Measurements from ENCODE around the gene FADD. TPM values are rescaled to one million over a fixed set of nuclear protein-coding genes. Genes with fewer than 3 reads are reported as not detected.

FADD gene
- total RNA-seq, 4 donors from 2014 or later = 17.0 to 26.6 (median 21.9) TPM

DNA sequence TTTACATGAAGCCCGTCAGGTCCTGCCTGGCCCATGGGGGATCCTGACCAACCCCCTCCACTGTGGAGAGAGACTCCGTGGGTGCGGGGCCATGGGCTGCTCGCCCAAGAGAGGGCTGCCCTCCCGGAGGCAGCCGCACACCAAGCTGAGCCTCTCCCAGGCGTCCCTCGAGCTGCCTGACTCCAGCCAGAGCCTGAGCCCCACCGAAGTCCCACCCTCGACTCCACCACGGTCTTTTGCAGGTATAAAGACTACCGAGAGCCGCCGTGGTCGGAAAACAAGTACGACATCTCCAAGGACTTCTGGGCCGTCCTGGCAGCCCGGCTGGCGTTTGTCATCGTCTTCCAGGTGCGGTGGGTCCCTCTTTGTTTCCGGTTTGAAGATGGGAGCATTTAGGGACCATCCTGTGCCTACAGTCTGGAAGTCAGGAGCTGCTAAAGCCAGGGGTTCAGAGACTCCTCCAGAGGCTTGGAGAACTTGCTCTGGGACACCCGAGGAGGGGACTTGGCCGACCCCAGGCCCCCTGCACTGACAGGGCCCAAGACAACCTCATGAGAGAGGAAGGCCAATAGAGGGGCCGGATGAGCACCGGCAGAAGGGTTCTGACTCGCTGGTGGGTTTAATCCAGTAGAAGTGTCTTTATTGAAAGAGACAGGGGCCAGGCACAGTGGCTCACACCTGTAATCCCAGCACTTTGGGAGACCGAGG lies 17.6 kb upstream of the FADD start:
- no peak for ATAC-seq
- TF ChIP-seq POLR2AphosphoS5 (IDR thresholded peaks at IDR 0.05) = no peak
- TF ChIP-seq, protein P1, sequence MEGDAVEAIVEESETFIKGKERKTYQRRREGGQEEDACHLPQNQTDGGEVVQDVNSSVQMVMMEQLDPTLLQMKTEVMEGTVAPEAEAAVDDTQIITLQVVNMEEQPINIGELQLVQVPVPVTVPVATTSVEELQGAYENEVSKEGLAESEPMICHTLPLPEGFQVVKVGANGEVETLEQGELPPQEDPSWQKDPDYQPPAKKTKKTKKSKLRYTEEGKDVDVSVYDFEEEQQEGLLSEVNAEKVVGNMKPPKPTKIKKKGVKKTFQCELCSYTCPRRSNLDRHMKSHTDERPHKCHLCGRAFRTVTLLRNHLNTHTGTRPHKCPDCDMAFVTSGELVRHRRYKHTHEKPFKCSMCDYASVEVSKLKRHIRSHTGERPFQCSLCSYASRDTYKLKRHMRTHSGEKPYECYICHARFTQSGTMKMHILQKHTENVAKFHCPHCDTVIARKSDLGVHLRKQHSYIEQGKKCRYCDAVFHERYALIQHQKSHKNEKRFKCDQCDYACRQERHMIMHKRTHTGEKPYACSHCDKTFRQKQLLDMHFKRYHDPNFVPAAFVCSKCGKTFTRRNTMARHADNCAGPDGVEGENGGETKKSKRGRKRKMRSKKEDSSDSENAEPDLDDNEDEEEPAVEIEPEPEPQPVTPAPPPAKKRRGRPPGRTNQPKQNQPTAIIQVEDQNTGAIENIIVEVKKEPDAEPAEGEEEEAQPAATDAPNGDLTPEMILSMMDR (IDR thresholded peaks at IDR 0.05) = no peak
- TF ChIP-seq EP300 (IDR thresholded peaks at IDR 0.05) = no peak
- TF ChIP-seq POLR2A (IDR thresholded peaks at IDR 0.05) = no peak
- 40 to 88% methylated on average over 1 of the region's 28 CpGs for WGBS, 2 donors (ENCODE audit: low coverage in 1 of 2)
- Histone ChIP-seq H3K9me3 (no peaks in the 10 kb centered on the region), H3K27ac (no peak overlapping the region), H3K4me3 (no peak overlapping the region), H3K36me3 (no peaks in the 10 kb centered on the region), H3K27me3 (peaks cover 11% of the 10 kb centered on the region), H3K4me1 (no peaks in the 10 kb centered on the region)

DNA sequence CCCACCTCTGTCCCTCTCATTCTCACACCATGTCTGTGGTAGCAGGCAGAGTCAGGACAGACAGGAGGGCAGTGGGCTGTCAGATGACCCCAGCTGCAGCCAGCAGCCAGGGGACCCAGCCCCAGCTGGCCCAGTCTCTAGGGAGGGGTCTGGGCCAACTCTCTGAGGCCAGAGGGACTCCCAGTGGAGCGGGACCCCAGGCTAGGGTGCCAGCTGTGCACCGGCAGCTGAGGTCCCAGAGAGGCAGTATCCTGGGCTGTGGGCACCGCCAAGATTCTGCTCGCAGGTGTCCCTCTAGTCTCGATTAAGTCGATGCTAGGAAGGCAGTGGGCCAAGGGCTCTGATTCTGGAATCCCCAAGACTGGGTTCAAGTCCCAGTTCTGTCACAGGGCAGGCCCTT lies 16.7 kb upstream of the FADD start:
- Histone ChIP-seq H3K4me1 (peaks cover 0 to 1% (median 0%) of the 10 kb centered on the region in 3 donors), H3K36me3 (no peaks in the 10 kb centered on the region), H3K27ac (no peak overlapping the region), H3K4me3 (no peak overlapping the region), H3K27me3 (peaks cover 11% of the 10 kb centered on the region), H3K9me3 (no peaks in the 10 kb centered on the region)
- ATAC-seq = no peak
- WGBS, 2 donors (ENCODE audit: low coverage in 1 of 2) = no CpG with 5 or more reads among the region's 6 CpGs
- no peak for TF ChIP-seq POLR2A (IDR thresholded peaks at IDR 0.05)

DNA sequence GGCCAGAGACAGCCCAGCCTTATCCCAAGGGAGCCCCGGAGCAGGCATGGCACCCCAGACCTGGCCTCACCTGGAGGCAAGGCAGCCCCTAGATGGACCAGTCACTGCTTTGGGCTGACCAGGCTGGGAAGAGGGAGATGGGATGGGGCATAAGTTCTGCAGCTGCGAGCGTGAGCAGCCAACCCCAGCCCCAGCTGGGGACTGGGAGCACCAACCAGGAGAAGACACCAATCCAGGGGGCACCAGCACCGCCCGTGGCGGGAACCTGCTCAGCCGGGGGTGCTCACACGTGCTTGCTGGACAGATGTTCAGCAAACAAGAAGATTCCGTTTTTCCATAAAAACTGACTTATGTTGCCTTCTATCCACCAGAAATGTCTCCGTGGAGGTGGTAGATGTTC lies 16.2 kb upstream of the FADD start:
- peaks cover 12% of the 10 kb centered on the region for H3K27me3 ChIP-seq
- H3K4me3 ChIP-seq = no peak overlapping the region
- H3K9me3 ChIP-seq = no peaks in the 10 kb centered on the region
- no peak for TF ChIP-seq POLR2A (IDR thresholded peaks at IDR 0.05)
- TF ChIP-seq, protein P1 (IDR thresholded peaks at IDR 0.05) = no peak
- no peak for TF ChIP-seq EP300 (IDR thresholded peaks at IDR 0.05)
- TF ChIP-seq POLR2AphosphoS5 (IDR thresholded peaks at IDR 0.05) = no peak
- no peaks in the 10 kb centered on the region for H3K36me3 ChIP-seq
- peaks cover 0 to 5% (median 0%) of the 10 kb centered on the region in 3 donors for H3K4me1 ChIP-seq
- no peak for ATAC-seq
- WGBS, 2 donors (ENCODE audit: low coverage in 1 of 2) = 76 to 78% methylated on average over 5 to 8 of the region's 10 CpGs
- no peak overlapping the region for H3K27ac ChIP-seq

DNA sequence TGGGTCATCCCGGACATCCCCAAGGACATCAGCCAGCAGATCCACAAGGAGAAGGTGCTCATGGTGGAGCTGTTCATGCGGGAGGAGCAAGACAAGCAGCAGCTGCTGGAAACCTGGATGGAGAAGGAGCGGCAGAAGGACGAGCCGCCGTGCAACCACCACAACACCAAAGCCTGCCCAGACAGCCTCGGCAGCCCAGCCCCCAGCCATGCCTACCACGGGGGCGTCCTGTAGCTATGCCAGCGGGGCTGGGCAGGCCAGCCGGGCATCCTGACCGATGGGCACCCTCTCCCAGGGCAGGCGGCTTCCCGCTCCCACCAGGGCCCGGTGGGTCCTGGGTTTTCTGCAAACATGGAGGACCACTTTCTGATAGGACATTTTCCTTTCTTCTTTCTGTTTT lies 15.3 kb upstream of the FADD start:
- H3K9me3 ChIP-seq = no peaks in the 10 kb centered on the region
- no peak for ATAC-seq

DNA sequence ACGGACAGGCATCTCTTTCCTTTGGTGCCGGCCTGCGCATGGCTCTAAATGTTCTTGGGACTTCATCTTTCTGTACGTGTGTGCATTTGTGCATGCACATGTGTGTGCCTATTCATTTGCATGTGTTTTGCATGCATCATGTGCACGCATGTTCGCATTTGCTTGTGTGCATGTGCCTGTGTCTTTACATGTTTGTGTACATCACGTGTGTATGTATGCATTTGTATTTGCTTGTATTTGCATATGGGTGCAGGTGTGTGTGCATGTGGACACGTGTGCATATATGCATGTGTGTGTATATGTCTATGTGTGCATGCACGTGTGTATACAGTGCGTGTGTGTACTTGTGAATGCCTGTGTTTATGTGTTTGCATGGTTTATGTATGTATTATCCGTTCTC lies 13.5 kb upstream of the FADD start:
- Histone ChIP-seq H3K36me3 (no peaks in the 10 kb centered on the region), H3K9me3 (no peaks in the 10 kb centered on the region), H3K27me3 (peaks cover 20% of the 10 kb centered on the region), H3K4me3 (no peak overlapping the region), H3K27ac (no peak overlapping the region), H3K4me1 (peaks cover 0 to 5% (median 0%) of the 10 kb centered on the region in 3 donors)
- TF ChIP-seq POLR2AphosphoS5 (IDR thresholded peaks at IDR 0.05) (no peak), EP300 (IDR thresholded peaks at IDR 0.05) (no peak), POLR2A (IDR thresholded peaks at IDR 0.05) (no peak)
- TF ChIP-seq, protein P1 (IDR thresholded peaks at IDR 0.05) = no peak
- ATAC-seq = no peak
- WGBS, 2 donors (ENCODE audit: low coverage in 1 of 2) = 79 to 89% methylated on average over 5 to 8 of the region's 11 CpGs

More for the DNA sequence above, 15.3 kb upstream of the FADD start:
- H3K27ac ChIP-seq = no peak overlapping the region
- 77% methylated on average over 10 of the region's 15 CpGs; no CpG with 5 or more reads in 1 of the 2 donors for WGBS, 2 donors (ENCODE audit: low coverage in 1 of 2)
- TF ChIP-seq EP300 (IDR thresholded peaks at IDR 0.05) = no peak
- TF ChIP-seq POLR2A (IDR thresholded peaks at IDR 0.05) = no peak
- no peak for TF ChIP-seq POLR2AphosphoS5 (IDR thresholded peaks at IDR 0.05)
- TF ChIP-seq, protein P1 (IDR thresholded peaks at IDR 0.05) = no peak
- peaks cover 15% of the 10 kb centered on the region for H3K27me3 ChIP-seq
- H3K4me1 ChIP-seq = peaks cover 0 to 5% (median 0%) of the 10 kb centered on the region in 3 donors
- no peaks in the 10 kb centered on the region for H3K36me3 ChIP-seq
- no peak overlapping the region for H3K4me3 ChIP-seq

Data from gastroesophageal sphincter (tissue), 4 donors.